ENCODE results near the gene RGL1. TPM values are rescaled to one million over a fixed set of nuclear protein-coding genes. Genes with fewer than 3 reads are reported as not detected.

RGL1 gene
- total RNA-seq, 4 donors from 2014 or later, result 4.0 to 5.1 (median 4.8) TPM

DNA sequence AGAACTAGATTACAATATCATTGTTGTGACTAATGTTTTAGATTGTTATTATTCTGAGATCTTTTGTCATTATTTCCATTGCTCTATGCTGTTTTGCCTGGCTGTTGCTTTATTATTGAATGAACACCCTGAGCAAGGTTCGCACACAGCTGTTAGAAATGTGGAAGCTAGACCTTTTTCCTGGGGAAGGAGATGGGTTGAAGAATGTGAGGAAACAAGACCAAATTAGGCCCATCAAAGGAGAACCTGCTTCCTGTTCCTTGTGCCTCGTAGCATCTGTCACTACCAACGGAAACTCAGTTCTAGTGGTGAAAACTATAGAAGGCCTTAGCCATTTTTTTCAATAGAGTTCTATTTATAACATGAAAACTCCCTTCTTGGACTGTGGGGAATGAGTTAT lies 68.7 kb downstream of the RGL1 start:
- H3K4me1 ChIP-seq, result peaks cover 14 to 48% of the 10 kb centered on the region in 2 donors
- no peak overlapping the region for H3K4me3 ChIP-seq
- no peak for DNase-seq
- H3K27ac ChIP-seq, result peak overlapping the region in 3 of 4 donors; percentile 30 to 72 (median 70)
- H3K9me3 ChIP-seq, result no peaks in the 10 kb centered on the region
- intact Hi-C loops (cut with DNase I; ENCODE audit: low total_unique reads), result no loop called here
- H3K36me3 ChIP-seq, result no peaks in the 10 kb centered on the region
- in situ Hi-C loops (cut with MboI; ENCODE audit: low sequenced_read_pairs in 4 of 4), result no loop called here
- TF ChIP-seq POLR2A (IDR thresholded peaks at IDR 0.05), result no peak
- TF ChIP-seq, protein P1, sequence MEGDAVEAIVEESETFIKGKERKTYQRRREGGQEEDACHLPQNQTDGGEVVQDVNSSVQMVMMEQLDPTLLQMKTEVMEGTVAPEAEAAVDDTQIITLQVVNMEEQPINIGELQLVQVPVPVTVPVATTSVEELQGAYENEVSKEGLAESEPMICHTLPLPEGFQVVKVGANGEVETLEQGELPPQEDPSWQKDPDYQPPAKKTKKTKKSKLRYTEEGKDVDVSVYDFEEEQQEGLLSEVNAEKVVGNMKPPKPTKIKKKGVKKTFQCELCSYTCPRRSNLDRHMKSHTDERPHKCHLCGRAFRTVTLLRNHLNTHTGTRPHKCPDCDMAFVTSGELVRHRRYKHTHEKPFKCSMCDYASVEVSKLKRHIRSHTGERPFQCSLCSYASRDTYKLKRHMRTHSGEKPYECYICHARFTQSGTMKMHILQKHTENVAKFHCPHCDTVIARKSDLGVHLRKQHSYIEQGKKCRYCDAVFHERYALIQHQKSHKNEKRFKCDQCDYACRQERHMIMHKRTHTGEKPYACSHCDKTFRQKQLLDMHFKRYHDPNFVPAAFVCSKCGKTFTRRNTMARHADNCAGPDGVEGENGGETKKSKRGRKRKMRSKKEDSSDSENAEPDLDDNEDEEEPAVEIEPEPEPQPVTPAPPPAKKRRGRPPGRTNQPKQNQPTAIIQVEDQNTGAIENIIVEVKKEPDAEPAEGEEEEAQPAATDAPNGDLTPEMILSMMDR (IDR thresholded peaks at IDR 0.05 in 4 of 5, conservative IDR thresholded peaks at IDR 0.05 in 1 of 5), result no peak
- H3K27me3 ChIP-seq, result no peaks in the 10 kb centered on the region
- no peak for ATAC-seq

DNA sequence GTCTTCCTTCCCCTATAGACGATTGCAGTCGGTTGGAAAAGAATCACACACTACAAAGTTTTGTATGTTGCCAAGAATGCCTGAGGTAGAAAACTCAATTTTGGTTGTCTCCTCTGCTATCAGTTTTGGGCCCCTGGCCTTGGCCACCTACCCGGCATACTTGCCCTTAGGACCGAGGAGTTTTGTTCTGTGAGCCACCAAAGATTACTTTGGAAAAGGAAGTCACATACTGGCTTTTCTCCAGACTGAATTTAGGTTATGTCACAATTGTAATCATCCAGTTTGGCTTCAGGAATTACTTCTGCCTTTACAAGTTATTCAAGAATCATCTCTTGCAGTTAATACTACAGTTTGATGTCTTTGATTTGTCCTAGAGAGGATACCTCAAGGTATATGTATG lies 71.4 kb downstream of the RGL1 start:
- no peak for ATAC-seq

DNA sequence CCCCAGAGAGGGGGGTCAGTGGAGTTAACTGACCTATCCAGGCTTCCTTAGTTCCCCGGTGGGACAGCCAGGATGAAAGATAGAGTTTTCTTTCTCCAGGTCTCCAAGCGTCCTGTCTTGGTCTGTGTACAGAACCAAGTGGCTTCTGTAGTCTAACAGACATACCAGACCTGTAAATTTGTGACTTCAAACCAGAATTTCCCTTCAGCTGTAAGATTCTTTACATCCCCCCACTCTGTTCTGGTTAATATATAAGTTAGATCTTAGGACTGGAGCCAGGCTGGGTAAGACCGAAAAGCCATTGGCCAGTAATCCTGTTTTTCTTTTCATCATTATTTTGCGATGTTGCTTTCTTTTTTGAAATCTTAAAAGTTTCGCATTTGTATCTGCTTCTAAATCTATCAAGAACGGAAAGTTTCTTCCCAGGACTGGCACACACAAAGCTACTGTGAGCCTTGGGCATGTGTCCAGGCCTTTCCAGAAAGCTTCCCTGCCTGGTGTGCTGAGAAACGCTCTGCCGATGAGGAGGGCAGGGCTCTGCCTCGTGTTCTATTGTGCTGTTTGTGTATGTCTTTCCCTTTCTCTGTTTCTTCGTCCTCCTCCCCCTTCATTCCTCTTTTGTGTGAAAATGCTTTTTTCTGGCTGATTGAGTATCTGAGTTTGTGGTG lies 72.3 kb downstream of the RGL1 start:
- intact Hi-C loops (cut with DNase I; ENCODE audit: low total_unique reads), result no loop called here
- peak overlapping the region in 1 of 4 donors; percentile 3 for H3K4me3 ChIP-seq
- in situ Hi-C loops (cut with MboI; ENCODE audit: low sequenced_read_pairs in 4 of 4), result loop anchor here in 1 of 4 donors (25.0 kb wide), 1 partner anchor 415 kb away; the partner anchor contains the start of gene SMG7
- H3K36me3 ChIP-seq, result no peaks in the 10 kb centered on the region
- TF ChIP-seq, protein P1 (IDR thresholded peaks at IDR 0.05 in 4 of 5, conservative IDR thresholded peaks at IDR 0.05 in 1 of 5), result no peak
- no peak for TF ChIP-seq POLR2A (IDR thresholded peaks at IDR 0.05)
- no peaks in the 10 kb centered on the region for H3K27me3 ChIP-seq
- DNase-seq, result no peak
- H3K27ac ChIP-seq, result peak overlapping the region; percentile 14 to 58 (median 23)
- H3K9me3 ChIP-seq, result no peaks in the 10 kb centered on the region
- H3K4me1 ChIP-seq, result peaks cover 19 to 37% of the 10 kb centered on the region in 2 donors
- peak; percentile 51 to 54 for ATAC-seq

More for the DNA sequence above, 71.4 kb downstream of the RGL1 start:
- in situ Hi-C loops (cut with MboI; ENCODE audit: low sequenced_read_pairs in 4 of 4), result loop anchor here in 1 of 4 donors (25.0 kb wide), 1 partner anchor 414 kb away; the partner anchor contains the start of gene SMG7
- no peaks in the 10 kb centered on the region for H3K27me3 ChIP-seq
- H3K27ac ChIP-seq, result peak overlapping the region in 3 of 4 donors; percentile 14 to 41 (median 23)
- DNase-seq, result no peak
- no peaks in the 10 kb centered on the region for H3K36me3 ChIP-seq
- TF ChIP-seq POLR2A (IDR thresholded peaks at IDR 0.05), result no peak
- TF ChIP-seq, protein P1 (IDR thresholded peaks at IDR 0.05 in 4 of 5, conservative IDR thresholded peaks at IDR 0.05 in 1 of 5), result no peak
- no peak overlapping the region for H3K4me3 ChIP-seq
- no peaks in the 10 kb centered on the region for H3K9me3 ChIP-seq
- intact Hi-C loops (cut with DNase I; ENCODE audit: low total_unique reads), result no loop called here
- peaks cover 14 to 40% of the 10 kb centered on the region in 2 donors for H3K4me1 ChIP-seq

DNA sequence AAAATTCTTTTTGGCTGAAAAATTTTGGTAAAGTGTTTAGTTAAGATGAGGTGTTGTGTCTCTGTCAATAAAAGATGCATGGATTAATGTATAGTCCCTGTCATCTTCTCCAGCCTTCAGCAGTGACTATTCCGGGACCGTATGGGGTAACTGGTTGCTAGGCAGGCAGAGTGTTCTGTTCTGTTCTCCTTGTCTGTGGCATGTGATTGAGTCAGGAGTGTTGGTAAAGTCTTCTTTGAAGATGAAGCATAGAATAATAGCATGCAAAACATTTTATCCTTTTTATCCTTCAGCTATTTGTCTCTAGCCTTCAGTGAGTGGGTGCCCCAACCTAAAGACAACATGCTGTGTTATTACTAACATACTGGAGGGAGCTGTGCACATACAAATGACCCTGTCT lies 74.6 kb downstream of the RGL1 start:
- DNase-seq, result no peak
- in situ Hi-C loops (cut with MboI; ENCODE audit: low sequenced_read_pairs in 4 of 4), result loop anchor here in 1 of 4 donors (25.0 kb wide), 1 partner anchor 417 kb away; the partner anchor contains the start of gene SMG7
- H3K36me3 ChIP-seq, result no peaks in the 10 kb centered on the region
- H3K27ac ChIP-seq, result no peak overlapping the region
- no peaks in the 10 kb centered on the region for H3K27me3 ChIP-seq
- no peak for ATAC-seq
- no peak for TF ChIP-seq POLR2A (IDR thresholded peaks at IDR 0.05)
- TF ChIP-seq, protein P1 (IDR thresholded peaks at IDR 0.05 in 4 of 5, conservative IDR thresholded peaks at IDR 0.05 in 1 of 5), result no peak
- peaks cover 19 to 23% of the 10 kb centered on the region in 2 donors for H3K4me1 ChIP-seq
- intact Hi-C loops (cut with DNase I; ENCODE audit: low total_unique reads), result no loop called here
- H3K4me3 ChIP-seq, result no peak overlapping the region
- H3K9me3 ChIP-seq, result no peaks in the 10 kb centered on the region
